PC-3 (cell line): ENCODE measurements around the gene SAMSN1. TPM values are rescaled to one million over a fixed set of nuclear protein-coding genes. Genes with fewer than 3 reads are reported as not detected.

Experiments
- ATAC-seq: fragments of 200-7000 bp; cut with Tn5 transposase; 2 replicates; pipeline ENCODE4 v1.9.1; 2020; ENCODE audit warnings: mild to moderate bottlenecking, moderate library complexity
- BruUV-seq: library from RNA; stranded (reverse); fragments of 400-500 nt; replicated peaks from 2 replicates; lab custom pipeline; 2021; lab: Mats Ljungman, UMichigan
- CTCF ChIA-PET: fragments of 300-600 bp; sonication (Branson Sonifier 250); formaldehyde crosslinking; loops from one replicate; lab custom pipeline; 2022; ENCODE audit warnings: antibody characterized with exemption; lab: Charles Lee
- POLR2A ChIA-PET: fragments of 300-600 bp; sonication (Branson Sonifier 250); formaldehyde crosslinking; loops from one replicate; lab custom pipeline; 2022; ENCODE audit warnings: antibody characterized with exemption; ENCODE audit not compliant: unreplicated experiment; lab: Charles Lee
- DNase-seq: peaks from one replicate; pipeline ENCODE4 v3.0.0-alpha.2; 2015
- H2AFZ ChIP-seq: fragments of 300-600 bp; sonication (generic); 2 replicates; pipeline ENCODE4 v1.6.0; 2016; ENCODE audit warnings: antibody characterized with exemption, low read length
- H3F3A ChIP-seq: fragments of 300-600 bp; sonication (generic); one replicate; pipeline ENCODE4 v1.6.0; 2017; ENCODE audit warnings: antibody characterized with exemption, low read length, control low read depth, mild to moderate bottlenecking; ENCODE audit not compliant: unreplicated experiment
- H3K27ac ChIP-seq: fragments of 300-600 bp; sonication (generic); 2 replicates; pipeline ENCODE4 v1.5.1; 2016; ENCODE audit warnings: mild to moderate bottlenecking, low read length
- H3K27me3 ChIP-seq: fragments of 300-600 bp; sonication (generic); 2 replicates; pipeline ENCODE4 v1.6.1; 2016; ENCODE audit warnings: low read length, mixed read lengths
- H3K36me3 ChIP-seq: fragments of 300-600 bp; sonication (generic); 2 replicates; pipeline ENCODE4 v1.6.1; 2016; ENCODE audit warnings: low read depth, mixed run types, low read length, mixed read lengths
- H3K4me1 ChIP-seq: fragments of 300-600 bp; sonication (generic); 2 replicates; pipeline ENCODE4 v1.5.1; 2016; ENCODE audit warnings: low read length; ENCODE audit not compliant: insufficient read depth
- H3K4me2 ChIP-seq: fragments of 300-600 bp; sonication (generic); 2 replicates; pipeline ENCODE4 v1.6.0; 2016; ENCODE audit warnings: low read length
- H3K4me3 ChIP-seq: fragments of 300-600 bp; sonication (generic); 2 replicates; pipeline ENCODE4 v1.5.1; 2016; ENCODE audit warnings: mild to moderate bottlenecking, low read length, mixed read lengths
- H3K79me2 ChIP-seq: fragments of 300-600 bp; sonication (generic); 2 replicates; pipeline ENCODE4 v1.6.1; 2017; ENCODE audit warnings: low read length, mixed read lengths
- H3K9ac ChIP-seq: fragments of 300-600 bp; sonication (generic); 2 replicates; pipeline ENCODE4 v1.6.0; 2016; ENCODE audit warnings: mild to moderate bottlenecking, low read length
- H3K9me2 ChIP-seq: fragments of 300-600 bp; sonication (generic); replicated peaks from 2 replicates; pipeline ENCODE4 v1.6.1; 2016; ENCODE audit warnings: mixed run types, low read length, mixed read lengths
- H3K9me3 ChIP-seq: fragments of 300-600 bp; sonication (generic); 2 replicates; pipeline ENCODE4 v1.6.1; 2016; ENCODE audit warnings: low read length, mixed read lengths
- H4K20me1 ChIP-seq: fragments of 300-600 bp; sonication (generic); 2 replicates; pipeline ENCODE4 v1.6.1; 2016; ENCODE audit warnings: low read length, mixed read lengths
- CTCF ChIP-seq: fragments of 300-600 bp; sonication (generic); conservative IDR thresholded peaks from 2 replicates; pipeline ENCODE4 v1.5.1; 2017; ENCODE audit warnings: antibody characterized with exemption, low read depth, mild to moderate bottlenecking, low read length
- EZH2 ChIP-seq: fragments of 300-600 bp; sonication (generic); IDR thresholded peaks from one replicate; pipeline ENCODE4 v1.6.1; 2017; ENCODE audit warnings: antibody characterized with exemption, mild to moderate bottlenecking, low read length; ENCODE audit not compliant: unreplicated experiment
- EZH2phosphoT487 ChIP-seq: fragments of 300-600 bp; sonication (generic); IDR thresholded peaks from 2 replicates; pipeline ENCODE4 v1.6.1; 2018; ENCODE audit warnings: mild to moderate bottlenecking, antibody characterized with exemption, low read length, borderline replicate concordance
- intact Hi-C: fragments of 100-400 bp; cut with micrococcal nuclease; formaldehyde crosslinking; loops from 2 replicates; pipeline ENCODE4 v1.9.0; 2023
- total RNA-seq: library from RNA; depleted of rRNA; stranded (reverse); fragments of >200 nt; gene quantifications from 2 replicates; pipeline ENCODE4 v1.2.3, GENCODE V29; 2014

Gene SAMSN1
- total RNA-seq, 1 experiment from 2014 or later: not detected

GRCh38 chr21:14557413-14557812 lies 11.3 kb upstream of the SAMSN1 start:
- intact Hi-C loops: no loop called here
- H3K79me2 ChIP-seq: no peaks in the 10 kb centered on the region
- ChIA-PET CTCF (no interaction called here), POLR2A (no interaction called here)
- H2AFZ ChIP-seq: no peak overlapping the region
- peaks cover 5% of the 10 kb centered on the region; the same call in 1 of the 2 replicates for H3K9me3 ChIP-seq
- no peaks in the 10 kb centered on the region for H4K20me1 ChIP-seq
- H3F3A ChIP-seq: no peaks in the 10 kb centered on the region
- no peak overlapping the region for H3K27ac ChIP-seq
- no peak for DNase-seq
- no peaks in the 10 kb centered on the region for H3K9me2 ChIP-seq
- no peaks in the 10 kb centered on the region for H3K27me3 ChIP-seq
- no peak for ATAC-seq
- H3K9ac ChIP-seq: no peak overlapping the region
- no peaks in the 10 kb centered on the region for H3K4me1 ChIP-seq
- TF ChIP-seq EZH2 (no peak), EZH2phosphoT487 (no peak), CTCF (no peak)
- H3K4me3 ChIP-seq: no peak overlapping the region
- no peaks in the 10 kb centered on the region for H3K36me3 ChIP-seq
- BruUV-seq: no TSS peak
- H3K4me2 ChIP-seq: no peak overlapping the region

GRCh38 chr21:14554948-14555347 lies 8.8 kb upstream of the SAMSN1 start:
- TF ChIP-seq CTCF (no peak), EZH2phosphoT487 (no peak), EZH2 (no peak)
- BruUV-seq: no TSS peak
- DNase-seq: peak; percentile 43
- CTCF ChIA-PET: no interaction called here
- H3K79me2 ChIP-seq: no peaks in the 10 kb centered on the region
- no peak overlapping the region for H2AFZ ChIP-seq
- H3F3A ChIP-seq: no peaks in the 10 kb centered on the region
- H3K4me1 ChIP-seq: no peaks in the 10 kb centered on the region
- H3K9me2 ChIP-seq: no peaks in the 10 kb centered on the region
- no peaks in the 10 kb centered on the region for H3K36me3 ChIP-seq
- no peak overlapping the region for H3K4me2 ChIP-seq
- POLR2A ChIA-PET: no interaction called here
- no peaks in the 10 kb centered on the region for H3K27me3 ChIP-seq
- no peaks in the 10 kb centered on the region for H3K9me3 ChIP-seq
- H3K27ac ChIP-seq: no peak overlapping the region
- no peak overlapping the region for H3K9ac ChIP-seq
- no peak overlapping the region for H3K4me3 ChIP-seq
- intact Hi-C loops: no loop called here
- no peaks in the 10 kb centered on the region for H4K20me1 ChIP-seq
- no peak for ATAC-seq

GRCh38 chr21:14553422-14553821 lies 7.3 kb upstream of the SAMSN1 start:
- H3K27me3 ChIP-seq: no peaks in the 10 kb centered on the region
- H3K9me2 ChIP-seq: no peaks in the 10 kb centered on the region
- H2AFZ ChIP-seq: no peak overlapping the region
- no peak overlapping the region for H3K27ac ChIP-seq
- intact Hi-C loops: no loop called here
- no peaks in the 10 kb centered on the region for H3K9me3 ChIP-seq
- no peaks in the 10 kb centered on the region for H3K36me3 ChIP-seq
- peaks cover 11% of the 10 kb centered on the region for H3K4me1 ChIP-seq
- no peaks in the 10 kb centered on the region for H4K20me1 ChIP-seq
- H3K79me2 ChIP-seq: no peaks in the 10 kb centered on the region
- H3K9ac ChIP-seq: no peak overlapping the region
- BruUV-seq: no TSS peak
- ChIA-PET POLR2A (no interaction called here), CTCF (no interaction called here)
- no peak overlapping the region for H3K4me2 ChIP-seq
- no peaks in the 10 kb centered on the region for H3F3A ChIP-seq
- TF ChIP-seq EZH2 (no peak), EZH2phosphoT487 (no peak), CTCF (no peak)
- no peak for DNase-seq
- ATAC-seq: no peak
- no peak overlapping the region for H3K4me3 ChIP-seq
